Smooth muscle cell of the brain vasculature (primary cell): ENCODE data around the gene BORCS5.

Experiments
- DNase-seq: peaks from one replicate; pipeline ENCODE4 v3.0.0-alpha.2; 2012; ENCODE audit warnings: low read depth, low spot score

BORCS5 gene

DNA sequence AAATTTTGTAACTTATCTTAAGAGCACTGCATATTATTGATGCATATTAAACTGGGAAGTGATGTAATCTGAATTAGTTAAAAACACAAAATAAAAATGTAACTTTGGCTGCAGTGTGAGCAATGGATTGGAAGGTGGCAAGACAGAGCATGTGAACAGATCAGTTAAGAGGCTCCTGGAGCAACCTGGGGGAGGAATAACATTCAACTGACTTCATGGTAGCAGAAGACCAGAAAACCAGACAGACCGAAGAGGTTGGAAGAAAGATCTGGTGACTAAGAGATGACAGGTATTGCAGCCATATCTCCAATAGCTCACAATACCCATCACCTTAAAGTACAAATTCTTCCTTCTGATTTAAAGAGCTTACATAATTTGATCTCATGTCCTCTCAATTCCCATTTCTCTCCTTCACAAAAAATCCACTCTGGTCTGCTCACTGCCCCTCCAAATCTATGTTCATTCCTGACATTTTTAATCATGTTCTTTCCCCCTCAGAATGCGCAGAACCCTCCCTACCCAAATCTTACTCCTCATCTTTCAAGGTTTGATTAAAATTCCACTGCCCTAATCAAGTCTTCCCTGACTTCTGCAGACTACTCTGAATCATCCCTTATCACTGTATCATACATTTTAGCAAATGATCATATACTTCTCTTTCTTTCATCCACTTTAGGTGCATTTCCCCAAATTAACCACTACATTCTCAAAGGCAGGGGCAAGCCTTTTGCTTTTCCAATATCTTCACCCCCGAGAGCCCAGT, 154.3 kb downstream of the BORCS5 start:
- no peak for DNase-seq

- DNase-seq = no peak
Measured at GRCh38 chr12:12511895-12512711, 155.2 kb downstream of the BORCS5 start.

DNA sequence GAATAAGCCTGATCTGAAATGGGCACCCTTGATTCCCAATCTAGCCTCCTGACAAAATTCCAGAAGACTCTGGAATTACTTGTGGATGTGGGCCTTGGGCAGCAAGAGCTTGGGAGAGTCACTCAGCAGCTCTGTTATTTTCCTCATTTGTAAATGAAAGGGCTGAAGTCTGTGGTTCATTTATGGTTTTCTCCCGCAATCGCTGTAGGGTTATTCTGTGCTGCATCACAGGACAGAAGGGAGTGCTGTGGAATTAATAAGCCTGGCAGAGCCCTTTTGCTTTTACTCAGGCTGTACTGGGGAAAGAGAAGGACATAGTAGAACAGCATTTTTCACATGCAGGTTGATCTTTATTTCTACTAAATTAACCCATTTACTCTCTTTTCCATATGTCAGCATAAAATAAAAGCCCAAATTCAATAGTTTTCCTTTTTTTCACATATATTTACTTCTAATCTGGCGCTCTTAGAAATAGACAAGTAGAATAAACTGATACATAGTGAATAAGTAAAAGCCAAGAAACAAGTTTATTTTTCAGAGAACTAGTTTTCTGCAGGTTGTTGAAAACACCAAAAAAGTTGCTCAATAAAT, 156.6 kb downstream of the BORCS5 start:
- no peak for DNase-seq

GRCh38 chr12:12518464-12518845, 161.6 kb downstream of the BORCS5 start:
- no peak for DNase-seq

DNA sequence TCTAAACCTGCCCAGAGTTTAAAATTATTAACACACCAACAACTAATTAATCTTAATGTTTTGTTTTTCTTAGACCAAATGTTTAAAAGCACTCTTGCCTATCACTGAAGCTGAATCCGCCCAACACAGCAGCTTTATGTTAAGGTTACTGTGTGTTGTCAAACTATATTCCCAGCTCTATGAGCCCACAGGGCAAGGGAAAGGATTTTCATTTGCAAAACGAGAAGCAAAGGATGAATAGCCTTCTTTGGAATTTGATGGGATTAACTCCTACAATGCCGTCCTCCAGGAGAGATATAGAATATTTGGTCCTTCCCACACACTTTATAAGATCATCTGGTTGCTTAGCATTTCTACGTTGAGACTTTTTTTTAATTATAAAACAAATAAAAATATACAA, 162.0 kb downstream of the BORCS5 start:
- no peak for DNase-seq
